ENCODE measurements around the gene SLC12A8. TPM values are rescaled to one million over a fixed set of nuclear protein-coding genes. Genes with fewer than 3 reads are reported as not detected.

SLC12A8 gene
- total RNA-seq, 1 experiment from 2014 or later, result 13.0 TPM

DNA sequence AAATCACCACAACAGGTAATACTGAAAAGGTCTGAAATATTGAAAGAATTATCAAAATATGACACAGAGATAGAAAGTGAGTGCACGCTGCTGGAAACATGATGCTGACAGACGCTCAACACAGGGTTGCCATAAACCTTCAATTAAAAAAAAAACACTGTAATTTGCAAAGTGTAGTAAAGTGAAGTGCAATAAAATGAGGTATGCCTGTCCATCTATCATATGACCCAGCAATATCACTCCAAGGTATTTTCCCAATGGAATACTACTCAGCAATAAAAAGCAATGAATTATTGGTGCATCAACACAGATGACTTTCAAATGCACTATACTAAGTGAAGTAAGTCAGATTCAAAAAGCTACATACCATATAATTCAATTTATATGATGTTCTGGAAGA, 47.6 kb upstream of the SLC12A8 start:
- no peaks in the 10 kb centered on the region for H3K4me1 Mint-ChIP-seq (ENCODE audit: insufficient read depth, unreplicated experiment)
- no peak overlapping the region for H3K27ac Mint-ChIP-seq (ENCODE audit: low read depth, unreplicated experiment)
- intact Hi-C loops (cut with micrococcal nuclease), result loop anchor here (10.0 kb wide), 1 partner anchor 115 kb away; the partner anchor contains the start of gene ZNF148
- no peak for DNase-seq (ENCODE audit: unreplicated experiment)
- CTCF ChIA-PET, result interaction anchor here (1.2 kb wide), 1 partner anchor 181 kb away, joined by 3 read pairs; no protein-coding TSS in a partner anchor
- H3K4me3 Mint-ChIP-seq (ENCODE audit: unreplicated experiment), result no peak overlapping the region
- no peak for TF ChIP-seq CTCF (IDR thresholded peaks at IDR 0.05; ENCODE audit: unreplicated experiment)
- H3K36me3 Mint-ChIP-seq (ENCODE audit: insufficient read depth, unreplicated experiment), result peaks cover 33% of the 10 kb centered on the region
- POLR2A ChIA-PET, result interaction anchor here (1.1 kb wide), 1 partner anchor 9 kb away, joined by 4 read pairs; no protein-coding TSS in a partner anchor
- no TSS peak for BruUV-seq (replicated peaks)
- H3K27me3 Mint-ChIP-seq (ENCODE audit: insufficient read depth, unreplicated experiment), result no peaks in the 10 kb centered on the region
- peaks cover 7% of the 10 kb centered on the region for H3K9me3 Mint-ChIP-seq (ENCODE audit: unreplicated experiment)

- Mint-ChIP-seq H3K4me1 (ENCODE audit: insufficient read depth, unreplicated experiment) (no peaks in the 10 kb centered on the region), H3K36me3 (ENCODE audit: insufficient read depth, unreplicated experiment) (peaks cover 33% of the 10 kb centered on the region), H3K9me3 (ENCODE audit: unreplicated experiment) (peaks cover 7% of the 10 kb centered on the region), H3K27me3 (ENCODE audit: insufficient read depth, unreplicated experiment) (no peaks in the 10 kb centered on the region), H3K4me3 (ENCODE audit: unreplicated experiment) (no peak overlapping the region), H3K27ac (ENCODE audit: low read depth, unreplicated experiment) (no peak overlapping the region)
- POLR2A ChIA-PET, result no interaction called here
- DNase-seq (ENCODE audit: unreplicated experiment), result no peak
- no TSS peak for BruUV-seq (replicated peaks)
- TF ChIP-seq CTCF (IDR thresholded peaks at IDR 0.05; ENCODE audit: unreplicated experiment), result no peak
- CTCF ChIA-PET, result interaction anchor here (0.6 kb wide), 1 partner anchor 57 kb away, joined by 5 read pairs; no protein-coding TSS in a partner anchor
- intact Hi-C loops (cut with micrococcal nuclease), result no loop called here
These were observed 45.0 kb upstream of the SLC12A8 start for GRCh38 chr3:125257536-125257935.

DNA sequence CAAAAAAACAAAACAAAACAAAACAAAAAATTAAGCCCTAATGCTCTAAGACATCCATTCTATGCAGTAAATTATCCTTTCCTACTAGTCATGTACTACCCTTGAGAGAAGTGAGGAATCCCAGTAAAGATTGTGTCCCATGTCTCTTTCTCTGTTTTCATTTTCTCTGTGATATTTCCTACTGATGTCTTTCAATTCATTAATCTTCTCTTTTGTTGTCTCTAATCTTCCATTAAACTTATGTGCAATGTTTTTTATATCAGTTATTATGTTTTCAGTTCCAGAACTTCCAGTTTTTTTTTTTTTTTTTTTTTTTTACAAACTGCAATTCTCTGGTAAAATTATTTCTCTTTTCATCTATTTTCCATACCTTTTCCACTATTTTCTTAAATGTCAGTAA, 44.1 kb upstream of the SLC12A8 start:
- POLR2A ChIA-PET, result no interaction called here

GRCh38 chr3:125250973-125251372, 38.4 kb upstream of the SLC12A8 start:
- H3K4me3 Mint-ChIP-seq (ENCODE audit: unreplicated experiment), result no peak overlapping the region
- ChIA-PET CTCF (no interaction called here), POLR2A (interaction anchor here (0.6 to 1.6 kb wide), 4 partner anchors 8 to 122 kb away, joined by 3 to 4 read pairs (median 4); no protein-coding TSS in a partner anchor)
- H3K36me3 Mint-ChIP-seq (ENCODE audit: insufficient read depth, unreplicated experiment), result peaks cover 17% of the 10 kb centered on the region
- BruUV-seq (replicated peaks), result no TSS peak
- intact Hi-C loops (cut with micrococcal nuclease), result no loop called here
- DNase-seq (ENCODE audit: unreplicated experiment), result no peak
- no peaks in the 10 kb centered on the region for H3K27me3 Mint-ChIP-seq (ENCODE audit: insufficient read depth, unreplicated experiment)
- no peaks in the 10 kb centered on the region for H3K9me3 Mint-ChIP-seq (ENCODE audit: unreplicated experiment)
- no peak overlapping the region for H3K27ac Mint-ChIP-seq (ENCODE audit: low read depth, unreplicated experiment)
- TF ChIP-seq CTCF (IDR thresholded peaks at IDR 0.05; ENCODE audit: unreplicated experiment), result no peak
- no peaks in the 10 kb centered on the region for H3K4me1 Mint-ChIP-seq (ENCODE audit: insufficient read depth, unreplicated experiment)

More for the DNA sequence above, 44.1 kb upstream of the SLC12A8 start:
- H3K9me3 Mint-ChIP-seq (ENCODE audit: unreplicated experiment), result peaks cover 7% of the 10 kb centered on the region
- intact Hi-C loops (cut with micrococcal nuclease), result no loop called here
- no peak for TF ChIP-seq CTCF (IDR thresholded peaks at IDR 0.05; ENCODE audit: unreplicated experiment)
- no peaks in the 10 kb centered on the region for H3K27me3 Mint-ChIP-seq (ENCODE audit: insufficient read depth, unreplicated experiment)
- no peak overlapping the region for H3K4me3 Mint-ChIP-seq (ENCODE audit: unreplicated experiment)
- no peak for DNase-seq (ENCODE audit: unreplicated experiment)
- BruUV-seq (replicated peaks), result no TSS peak
- CTCF ChIA-PET, result interaction anchor here (0.6 kb wide), 1 partner anchor 58 kb away, joined by 5 read pairs; no protein-coding TSS in a partner anchor
- H3K27ac Mint-ChIP-seq (ENCODE audit: low read depth, unreplicated experiment), result no peak overlapping the region
- H3K4me1 Mint-ChIP-seq (ENCODE audit: insufficient read depth, unreplicated experiment), result no peaks in the 10 kb centered on the region
- peaks cover 33% of the 10 kb centered on the region for H3K36me3 Mint-ChIP-seq (ENCODE audit: insufficient read depth, unreplicated experiment)
